Heart left ventricle (tissue), 16 donors: ENCODE measurements around the gene COL1A1. TPM values are rescaled to one million over a fixed set of nuclear protein-coding genes. Genes with fewer than 3 reads are reported as not detected.
A peak's percentile ranks its signal among the peaks of the same experiment; 100 is the strongest.

Source experiments
- ATAC-seq, 4 donors: fragments of 200-7000 bp; cut with Tn5 transposase; one replicate each; pipeline ENCODE4 v1.9.1; 2020 to 2022; ENCODE audit warnings: moderate library complexity in 4 of 4, mild to moderate bottlenecking in 3 of 4, moderate number of reproducible peaks in 1 of 4
- DNase-seq, 5 donors: peaks; one replicate each; pipeline ENCODE4 v3.0.0-alpha.2; 2020
- H3K27ac ChIP-seq, 12 donors: fragments of 200-600 bp; sonication (generic) in 4 of 12; one replicate each; pipeline versions ENCODE4 v1.5.0 to v1.8.0; 2016 to 2022; ENCODE audit warnings: mild to moderate bottlenecking in 2 of 12
- H3K27me3 ChIP-seq, 9 donors: fragments of 200-600 bp; sonication (generic) in 2 of 9; one replicate each; pipeline versions ENCODE4 v1.5.1 to v1.8.0; 2016 to 2022; ENCODE audit warnings: mild to moderate bottlenecking in 3 of 9
- H3K36me3 ChIP-seq, 9 donors: fragments of 200-600 bp; sonication (generic) in 2 of 9; one replicate each; pipeline versions ENCODE4 v1.5.0 to v1.8.0; 2018 to 2022; ENCODE audit warnings: mild to moderate bottlenecking in 2 of 9
- H3K4me1 ChIP-seq, 12 donors: fragments of 200-600 bp; sonication (generic) in 4 of 12; one replicate each; pipeline versions ENCODE4 v1.5.0 to v1.8.0; 2016 to 2022; ENCODE audit warnings: mild to moderate bottlenecking in 3 of 12
- H3K4me3 ChIP-seq, 12 donors: fragments of 200-600 bp; sonication (generic) in 4 of 12; one replicate each; pipeline versions ENCODE4 v1.5.0 to v1.8.0; 2017 to 2022; ENCODE audit warnings: mild to moderate bottlenecking in 9 of 12, moderate library complexity in 4 of 12
- H3K9me3 ChIP-seq, 12 donors: fragments of 200-600 bp; sonication (generic) in 4 of 12; one replicate each; pipeline versions ENCODE4 v1.5.0 to v1.8.0; 2016 to 2022; ENCODE audit warnings: mild to moderate bottlenecking in 1 of 12
- CTCF ChIP-seq, 12 donors: fragments of 200-600 bp; sonication (generic) in 4 of 12; IDR thresholded peaks; one replicate each; pipeline versions ENCODE4 v1.5.0 to v1.8.0; 2018 to 2022; ENCODE audit warnings: antibody characterized with exemption in 12 of 12, mild to moderate bottlenecking in 5 of 12
- POLR2A ChIP-seq, 2 donors: fragments of 450-650 bp; IDR thresholded peaks; one replicate each; pipeline ENCODE4 v1.6.1; 2017; ENCODE audit warnings: antibody characterized with exemption in 2 of 2, mild to moderate bottlenecking in 2 of 2, moderate library complexity in 2 of 2
- WGBS, 4 donors: extraction: QIAGEN DNeasy Blood & Tissue Kit in 2 of 4; methylation state at CpG; one replicate each; pipeline versions ENCODE4 v1.1.5 to v1.1.7; 2013 to 2018; 5-methylcytosine and 5-hydroxymethylcytosine counted together
- intact Hi-C, 10 donors: fragments of 100-400 bp; cut with DNase I; formaldehyde crosslinking; loops; one replicate each; pipeline versions ENCODE4 v1.11.1 to v1.14.2; 2022
- polyA plus RNA-seq, 2 donors: library from polyadenylated mRNA; stranded (reverse); fragments of 200-250 nt; gene quantifications; one replicate each; pipeline ENCODE4 v1.2.3, GENCODE V29; 2013
- total RNA-seq, 9 donors: library from RNA; depleted of rRNA in 2 of 9; stranded (reverse); fragments of >200 nt in 2 of 9; fragmentation: NEBNext Ultra II Directional in 3 of 9; extraction: Animal tissue kit (Norgen Biotek cat#: 25700) in 3 of 9; gene quantifications; one replicate each; pipeline versions ENCODE4 v1.1.0 to v1.2.4, GENCODE V29; 2016 to 2023
- donor health status: ischemic (EF 13 %, LVEDD 7.1; RV severe dilation, severe dysfunction).
- donor health status: healthy with polysubstance abuse.
- donor health status: DM: no; HTN: yes; CAD: no.
- donor health status: DM: no; HTN: no; CAD: no.
- donor health status: ischemic (EF 25% LVEDD 6.9; RV normal size, moderate dysfunction).
- donor health status: ischemic (EF 25% LVEDD 5.7; RV mildly dilated, moderate dysfunction).
- donor health status: healthy.
- donor health status: DM: yes; HTN: yes; CAD: no.
- donor health status: ischemic (EF 35%, LVEDD 5.7; RV mildly dilated, moderate dysfunction).
- donor health status: nonischemic (EF 11% LVEDD 7.7; RV severe dilation, severe dysfunction).
- donor health status: DM: yes; HTN: yes; CAD: no.
- donor health status: PGD.
- donor health status: ischemic (EF 29% LVEDD 5.4; RV normal size, mild dysfunction).
- donor health status: nonischemic (EF 23%, LVEDD 6.1; RV moderate dilation, normal function).

COL1A1 gene
- total and polyA plus RNA-seq, 11 donors: 10.2 to 897 (median 55.4) TPM

- Histone ChIP-seq H3K36me3 (peaks cover 0 to 82% (median 73%) of the 10 kb centered on the region in 9 donors), H3K4me3 (no peak overlapping the region), H3K9me3 (no peaks in the 10 kb centered on the region), H3K27ac (no peak overlapping the region), H3K4me1 (peaks cover 0 to 54% (median 38%) of the 10 kb centered on the region in 12 donors), H3K27me3 (no peaks in the 10 kb centered on the region)
- 88 to 94% (median 90%) methylated on average over 4 of the region's 4 CpGs for WGBS, 4 donors
- ATAC-seq: no peak
- TF ChIP-seq POLR2A (IDR thresholded peaks at IDR 0.05) (no peak), CTCF (IDR thresholded peaks at IDR 0.05) (no peak)
- no peak for DNase-seq
- intact Hi-C loops: no loop called here
These were observed 64.4 kb downstream of the COL1A1 start for GRCh38 chr17:50137042-50137441.

GRCh38 chr17:50136096-50136687 is 65.2 kb downstream of the COL1A1 start:
- H3K36me3 ChIP-seq: peaks cover 0 to 73% (median 65%) of the 10 kb centered on the region in 9 donors
- H3K27me3 ChIP-seq: no peaks in the 10 kb centered on the region
- ATAC-seq: no peak
- peaks cover 0 to 46% (median 33%) of the 10 kb centered on the region in 12 donors for H3K4me1 ChIP-seq
- 94 to 95% (median 94%) methylated on average over 11 of the region's 11 CpGs for WGBS, 4 donors
- no peak overlapping the region for H3K4me3 ChIP-seq
- intact Hi-C loops: no loop called here
- H3K27ac ChIP-seq: no peak overlapping the region
- TF ChIP-seq CTCF (IDR thresholded peaks at IDR 0.05): no peak
- no peak for TF ChIP-seq POLR2A (IDR thresholded peaks at IDR 0.05)
- no peaks in the 10 kb centered on the region for H3K9me3 ChIP-seq
- no peak for DNase-seq

- H3K27ac ChIP-seq: no peak overlapping the region
- TF ChIP-seq CTCF (IDR thresholded peaks at IDR 0.05) (no peak), POLR2A (IDR thresholded peaks at IDR 0.05) (no peak)
- intact Hi-C loops: no loop called here
- 92 to 95% (median 93%) methylated on average over 15 to 16 of the region's 16 CpGs for WGBS, 4 donors
- peak in 1 of 5 donors; percentile 15 for DNase-seq
- H3K4me1 ChIP-seq: peaks cover 0 to 46% (median 27%) of the 10 kb centered on the region in 12 donors
- H3K9me3 ChIP-seq: no peaks in the 10 kb centered on the region
- peaks cover 0 to 3% (median 0%) of the 10 kb centered on the region in 9 donors for H3K27me3 ChIP-seq
- no peak overlapping the region for H3K4me3 ChIP-seq
- ATAC-seq: no peak
- H3K36me3 ChIP-seq: peaks cover 0 to 66% (median 58%) of the 10 kb centered on the region in 9 donors
These were observed 65.9 kb downstream of the COL1A1 start for GRCh38 chr17:50135316-50136095.
